ENCODE data around the gene TREML4. TPM values are rescaled to one million over a fixed set of nuclear protein-coding genes. Genes with fewer than 3 reads are reported as not detected.

The TREML4 gene
- total RNA-seq, 1 donor from 2014 or later = not detected

DNA sequence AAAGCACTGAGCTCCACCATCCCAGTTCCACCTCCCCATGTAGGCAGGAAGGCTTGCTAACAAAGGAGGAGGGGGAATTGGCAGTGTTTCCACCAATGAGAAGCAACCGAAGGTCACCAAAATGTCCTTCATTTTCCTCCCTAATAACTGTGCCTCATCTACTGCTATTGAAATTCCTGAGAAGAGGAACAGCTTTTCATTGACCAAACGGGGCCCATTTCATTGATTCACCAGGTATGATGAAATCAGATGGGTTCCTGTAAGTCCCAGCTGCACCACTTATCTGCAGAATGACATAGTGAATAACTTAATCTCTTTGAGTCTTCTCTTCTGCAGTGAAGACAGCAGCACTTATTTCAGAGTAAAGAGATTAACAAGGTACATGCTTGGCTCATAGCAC lies 41.0 kb downstream of the TREML4 start:
- intact Hi-C loops (cut with micrococcal nuclease) = no loop called here

DNA sequence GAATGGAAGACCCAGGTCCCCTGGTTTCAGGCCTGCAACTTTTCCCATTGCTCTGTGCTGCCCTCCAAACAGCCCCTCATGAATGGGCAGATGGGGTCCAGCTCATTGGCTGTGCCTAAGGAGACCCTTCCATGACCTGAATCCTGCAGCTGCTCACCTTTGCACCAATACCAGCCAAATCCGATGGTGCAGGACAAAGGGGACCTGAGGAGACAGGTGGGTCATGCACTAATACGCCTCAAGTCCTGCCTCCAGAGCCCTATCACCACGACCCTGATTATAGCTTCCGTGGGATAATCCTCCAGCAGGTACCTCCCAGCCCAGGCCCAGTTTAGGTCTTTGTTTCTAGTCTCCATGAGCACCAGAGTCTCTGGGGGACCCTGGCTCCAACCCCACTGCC lies 41.6 kb downstream of the TREML4 start:
- Mint-ChIP-seq H3K9me3 (no peaks in the 10 kb centered on the region), H3K27ac (no peak overlapping the region), H3K4me3 (no peak overlapping the region), H3K36me3 (ENCODE audit: low read depth) (peaks cover 1% of the 10 kb centered on the region), H3K4me1 (ENCODE audit: low read depth) (peaks cover 10% of the 10 kb centered on the region), H3K27me3 (ENCODE audit: insufficient read depth) (peaks cover 2% of the 10 kb centered on the region)
- intact Hi-C loops (cut with micrococcal nuclease) = no loop called here
- DNase-seq (ENCODE audit: low spot score) = no peak

More for the DNA sequence above, 41.0 kb downstream of the TREML4 start:
- no peaks in the 10 kb centered on the region for H3K9me3 Mint-ChIP-seq
- DNase-seq (ENCODE audit: low spot score) = no peak
- peaks cover 2% of the 10 kb centered on the region for H3K27me3 Mint-ChIP-seq (ENCODE audit: insufficient read depth)
- H3K4me1 Mint-ChIP-seq (ENCODE audit: low read depth) = peaks cover 10% of the 10 kb centered on the region
- peaks cover 1% of the 10 kb centered on the region for H3K36me3 Mint-ChIP-seq (ENCODE audit: low read depth)
- no peak overlapping the region for H3K4me3 Mint-ChIP-seq
- no peak overlapping the region for H3K27ac Mint-ChIP-seq

- no peak for DNase-seq (ENCODE audit: low spot score)
- intact Hi-C loops (cut with micrococcal nuclease) = no loop called here
- Mint-ChIP-seq H3K36me3 (ENCODE audit: low read depth) (peaks cover 1% of the 10 kb centered on the region), H3K27ac (peak overlapping the region; percentile 41), H3K27me3 (ENCODE audit: insufficient read depth) (peaks cover 8% of the 10 kb centered on the region), H3K4me3 (no peak overlapping the region), H3K4me1 (ENCODE audit: low read depth) (peaks cover 10% of the 10 kb centered on the region), H3K9me3 (no peaks in the 10 kb centered on the region)
Observed at GRCh38 chr6:41271901-41272395, 43.8 kb downstream of the TREML4 start.

DNA sequence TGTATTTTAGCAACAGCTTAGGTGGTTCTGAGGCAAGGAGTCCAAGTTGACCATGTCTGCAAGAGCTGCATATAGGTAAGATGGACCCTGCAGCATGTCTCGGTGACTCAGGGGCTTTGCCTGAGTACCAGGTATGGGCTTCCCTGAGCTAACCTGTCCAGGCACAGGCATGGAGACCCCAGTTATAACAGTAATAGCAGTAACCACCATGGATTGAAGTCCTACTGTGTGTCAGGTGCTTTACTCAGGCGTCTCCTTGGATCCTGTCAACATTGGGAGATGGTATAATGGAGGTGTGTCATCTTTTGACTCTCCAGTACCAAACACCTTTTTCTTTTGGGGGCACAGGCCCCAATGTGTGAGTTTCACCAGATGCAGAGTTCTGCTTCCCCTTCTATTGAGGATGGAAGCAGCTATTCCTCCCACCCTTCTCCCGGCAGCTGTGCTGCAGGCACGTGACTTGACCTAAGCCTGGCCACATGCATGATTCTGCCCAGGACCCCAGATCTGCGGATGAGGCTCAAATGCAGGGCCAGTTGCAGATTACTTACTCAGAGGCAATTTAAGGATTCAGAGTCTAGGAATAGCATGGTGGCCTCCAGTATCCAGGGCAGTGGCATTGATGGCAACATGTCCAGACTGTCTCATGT lies 44.6 kb downstream of the TREML4 start:
- Mint-ChIP-seq H3K27me3 (ENCODE audit: insufficient read depth) (peaks cover 9% of the 10 kb centered on the region), H3K4me1 (ENCODE audit: low read depth) (peaks cover 10% of the 10 kb centered on the region), H3K27ac (no peak overlapping the region), H3K36me3 (ENCODE audit: low read depth) (peaks cover 1% of the 10 kb centered on the region), H3K9me3 (no peaks in the 10 kb centered on the region), H3K4me3 (no peak overlapping the region)
- no peak for DNase-seq (ENCODE audit: low spot score)
- intact Hi-C loops (cut with micrococcal nuclease) = no loop called here

- DNase-seq (ENCODE audit: low spot score) = no peak
- H3K4me1 Mint-ChIP-seq (ENCODE audit: low read depth) = peaks cover 11% of the 10 kb centered on the region
- H3K36me3 Mint-ChIP-seq (ENCODE audit: low read depth) = peaks cover 1% of the 10 kb centered on the region
- H3K27me3 Mint-ChIP-seq (ENCODE audit: insufficient read depth) = peaks cover 10% of the 10 kb centered on the region
- no peak overlapping the region for H3K27ac Mint-ChIP-seq
- no peak overlapping the region for H3K4me3 Mint-ChIP-seq
- intact Hi-C loops (cut with micrococcal nuclease) = no loop called here
- no peaks in the 10 kb centered on the region for H3K9me3 Mint-ChIP-seq
Observed at GRCh38 chr6:41273714-41274113, 45.6 kb downstream of the TREML4 start.

DNA sequence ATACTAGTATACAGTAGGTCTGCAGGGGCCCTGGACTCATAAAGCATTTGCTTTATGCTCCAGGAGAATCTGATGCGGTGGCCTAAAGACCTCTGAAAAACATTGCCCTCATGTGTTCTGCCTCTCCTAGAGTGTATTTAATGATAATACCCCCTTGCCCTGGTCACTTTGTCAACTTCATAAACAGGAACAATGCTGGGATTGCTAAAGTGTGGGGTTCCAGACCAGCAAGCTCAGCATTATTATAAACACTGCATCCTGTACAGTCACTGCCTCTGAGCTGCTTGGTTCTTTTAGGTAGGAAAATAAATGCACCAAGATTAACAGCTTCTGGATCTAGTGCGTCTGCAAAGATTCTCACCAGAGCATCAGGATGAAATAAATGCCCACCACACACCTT lies 46.1 kb downstream of the TREML4 start:
- intact Hi-C loops (cut with micrococcal nuclease) = no loop called here

GRCh38 chr6:41275489-41275888 lies 47.3 kb downstream of the TREML4 start:
- no peak overlapping the region for H3K4me3 Mint-ChIP-seq
- H3K9me3 Mint-ChIP-seq = no peaks in the 10 kb centered on the region
- peaks cover 19% of the 10 kb centered on the region for H3K4me1 Mint-ChIP-seq (ENCODE audit: low read depth)
- H3K27me3 Mint-ChIP-seq (ENCODE audit: insufficient read depth) = peaks cover 13% of the 10 kb centered on the region
- no peak overlapping the region for H3K27ac Mint-ChIP-seq
- H3K36me3 Mint-ChIP-seq (ENCODE audit: low read depth) = peaks cover 1% of the 10 kb centered on the region
- no peak for DNase-seq (ENCODE audit: low spot score)
- intact Hi-C loops (cut with micrococcal nuclease) = no loop called here

More for the DNA sequence above, 46.1 kb downstream of the TREML4 start:
- peaks cover 16% of the 10 kb centered on the region for H3K4me1 Mint-ChIP-seq (ENCODE audit: low read depth)
- no peak overlapping the region for H3K27ac Mint-ChIP-seq
- no peak for DNase-seq (ENCODE audit: low spot score)
- H3K27me3 Mint-ChIP-seq (ENCODE audit: insufficient read depth) = peaks cover 13% of the 10 kb centered on the region
- peaks cover 1% of the 10 kb centered on the region for H3K36me3 Mint-ChIP-seq (ENCODE audit: low read depth)
- H3K4me3 Mint-ChIP-seq = no peak overlapping the region
- no peaks in the 10 kb centered on the region for H3K9me3 Mint-ChIP-seq

DNA sequence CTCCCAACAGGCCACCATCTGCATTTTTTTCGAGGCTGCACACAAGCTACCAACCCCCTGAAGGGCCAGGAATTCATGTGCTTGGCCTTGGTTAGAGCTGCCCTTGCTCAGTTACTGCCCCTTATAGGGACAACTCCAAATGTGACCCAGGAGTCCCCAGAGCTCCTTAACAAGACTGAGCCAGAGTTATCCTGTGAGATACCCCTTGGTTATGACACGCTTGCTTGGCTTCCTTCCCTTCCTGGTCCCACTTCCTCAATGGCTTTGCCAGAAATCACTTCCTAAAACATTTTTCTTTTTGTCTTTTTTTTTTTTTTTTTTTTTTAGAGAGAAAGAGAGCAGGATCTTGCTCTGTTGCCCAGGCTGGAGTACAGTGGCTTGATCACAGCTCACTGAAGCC lies 49.5 kb downstream of the TREML4 start:
- peaks cover 15% of the 10 kb centered on the region for H3K27me3 Mint-ChIP-seq (ENCODE audit: insufficient read depth)
- DNase-seq (ENCODE audit: low spot score) = no peak
- no peak overlapping the region for H3K27ac Mint-ChIP-seq
- H3K4me3 Mint-ChIP-seq = no peak overlapping the region
- peaks cover 2% of the 10 kb centered on the region for H3K9me3 Mint-ChIP-seq
- no peaks in the 10 kb centered on the region for H3K36me3 Mint-ChIP-seq (ENCODE audit: low read depth)
- intact Hi-C loops (cut with micrococcal nuclease) = no loop called here
- H3K4me1 Mint-ChIP-seq (ENCODE audit: low read depth) = peaks cover 10% of the 10 kb centered on the region

DNA sequence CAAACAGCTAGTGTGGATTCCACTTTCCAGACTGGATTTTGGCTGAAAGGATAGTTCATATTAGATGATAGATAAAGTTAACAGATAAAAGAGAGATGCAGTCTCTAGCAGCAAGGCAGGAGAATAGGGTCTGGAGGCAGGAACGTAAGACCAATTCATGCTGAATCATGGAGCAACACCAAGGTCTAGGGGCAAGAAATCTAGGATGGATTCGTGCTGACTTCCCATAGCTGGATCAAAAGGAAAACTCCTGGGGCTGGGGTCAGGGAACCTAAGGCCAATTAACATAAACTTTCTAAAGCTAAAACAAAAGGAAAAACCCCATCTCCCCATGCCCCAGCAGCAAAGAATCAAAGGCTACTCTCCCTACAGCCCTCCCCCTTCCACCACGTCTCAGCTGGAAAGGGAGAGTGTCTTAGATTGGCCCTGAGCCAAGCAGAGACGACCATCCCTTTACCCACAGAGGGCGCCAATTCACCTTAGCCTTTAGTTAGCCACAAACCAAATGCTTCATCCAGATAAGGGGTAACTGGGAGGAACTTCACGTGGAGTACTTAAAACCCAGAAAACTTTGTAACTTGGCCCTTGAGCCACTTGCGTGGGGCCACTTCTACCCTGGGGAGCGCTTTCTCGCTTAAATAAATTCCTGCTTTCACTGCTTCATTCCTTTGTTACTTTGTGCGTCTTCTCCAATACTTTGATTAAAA lies 50.7 kb downstream of the TREML4 start:
- Mint-ChIP-seq H3K4me3 (no peak overlapping the region), H3K27ac (no peak overlapping the region), H3K36me3 (ENCODE audit: low read depth) (peaks cover 2% of the 10 kb centered on the region), H3K27me3 (ENCODE audit: insufficient read depth) (peaks cover 19% of the 10 kb centered on the region), H3K9me3 (peaks cover 6% of the 10 kb centered on the region), H3K4me1 (ENCODE audit: low read depth) (peaks cover 13% of the 10 kb centered on the region)
- DNase-seq (ENCODE audit: low spot score) = peak; percentile 45
- intact Hi-C loops (cut with micrococcal nuclease) = loop anchor here (1.0 kb wide), 1 partner anchor 39 kb away; no protein-coding TSS in a partner anchor

DNA sequence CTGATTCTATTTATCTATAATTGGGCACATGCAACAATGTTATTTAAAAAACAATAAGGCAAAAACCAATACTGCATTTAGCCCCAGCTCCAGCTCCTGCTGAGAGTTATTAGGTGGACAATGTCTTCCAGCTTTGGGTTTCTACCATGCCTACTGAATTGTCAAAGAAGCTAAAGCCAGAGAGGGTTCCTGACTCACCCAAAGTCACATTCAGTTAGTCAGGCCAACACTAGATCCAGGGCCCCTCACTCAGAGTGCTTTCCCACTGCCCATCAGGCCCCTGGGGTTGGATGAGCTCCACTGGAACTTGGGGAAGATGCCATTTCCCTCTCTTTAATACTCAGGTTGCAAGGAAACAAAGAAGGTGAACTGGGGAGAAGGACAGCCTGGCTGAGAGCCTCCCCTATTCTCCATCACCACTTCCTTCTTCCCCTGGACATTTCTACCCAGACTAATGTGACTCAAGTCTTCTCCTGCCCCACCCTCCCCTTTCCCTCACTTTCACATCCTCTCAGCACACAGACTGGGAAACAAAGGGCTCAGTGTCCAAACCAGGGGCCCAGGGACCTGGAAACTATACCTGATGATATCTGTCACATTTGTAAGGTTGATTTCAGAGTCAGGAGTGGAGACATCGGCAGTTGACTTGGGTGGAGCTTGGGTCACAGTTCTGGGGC lies 52.4 kb downstream of the TREML4 start:
- Mint-ChIP-seq H3K36me3 (ENCODE audit: low read depth) (peaks cover 2% of the 10 kb centered on the region), H3K4me3 (no peak overlapping the region), H3K27ac (no peak overlapping the region), H3K27me3 (ENCODE audit: insufficient read depth) (peaks cover 21% of the 10 kb centered on the region), H3K4me1 (ENCODE audit: low read depth) (peaks cover 14% of the 10 kb centered on the region), H3K9me3 (peaks cover 6% of the 10 kb centered on the region)
- intact Hi-C loops (cut with micrococcal nuclease) = no loop called here
- no peak for DNase-seq (ENCODE audit: low spot score)

DNA sequence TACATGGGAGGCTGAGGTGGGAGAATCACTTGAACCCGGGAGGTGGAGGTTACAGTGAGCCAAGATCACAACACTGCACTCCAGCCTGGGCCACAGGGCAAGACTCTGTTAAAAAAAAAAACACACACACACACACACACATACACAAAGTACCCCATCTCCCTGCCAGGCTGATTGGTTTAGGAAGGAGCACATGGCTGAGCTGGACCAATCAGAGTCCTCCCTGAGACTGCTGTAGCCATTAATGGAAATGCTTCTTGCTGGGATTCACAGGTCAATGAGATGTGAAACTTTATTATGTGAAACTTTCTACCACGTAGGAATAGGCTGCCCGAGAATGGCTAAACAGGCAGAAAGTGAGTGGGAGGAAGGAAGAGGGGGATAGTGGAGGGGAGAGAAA lies 55.5 kb downstream of the TREML4 start:
- no peak overlapping the region for H3K4me3 Mint-ChIP-seq
- no peak for DNase-seq (ENCODE audit: low spot score)
- peaks cover 20% of the 10 kb centered on the region for H3K4me1 Mint-ChIP-seq (ENCODE audit: low read depth)
- intact Hi-C loops (cut with micrococcal nuclease) = no loop called here
- peaks cover 6% of the 10 kb centered on the region for H3K36me3 Mint-ChIP-seq (ENCODE audit: low read depth)
- no peak overlapping the region for H3K27ac Mint-ChIP-seq
- peaks cover 22% of the 10 kb centered on the region for H3K27me3 Mint-ChIP-seq (ENCODE audit: insufficient read depth)
- peaks cover 6% of the 10 kb centered on the region for H3K9me3 Mint-ChIP-seq

- intact Hi-C loops (cut with micrococcal nuclease) = no loop called here
- Mint-ChIP-seq H3K4me1 (ENCODE audit: low read depth) (peaks cover 10% of the 10 kb centered on the region), H3K27me3 (ENCODE audit: insufficient read depth) (peaks cover 20% of the 10 kb centered on the region), H3K4me3 (no peak overlapping the region), H3K27ac (no peak overlapping the region), H3K9me3 (peaks cover 6% of the 10 kb centered on the region), H3K36me3 (ENCODE audit: low read depth) (peaks cover 6% of the 10 kb centered on the region)
- DNase-seq (ENCODE audit: low spot score) = no peak
Observed at GRCh38 chr6:41284726-41285125, 56.6 kb downstream of the TREML4 start.

All from activated T-helper 1 cell treated with anti-CD3 and anti-CD28 coated beads, Interleukin-12 subunit alpha, Interleukin-12 subunit beta, Interleukin-2, Interleukin-4 antibody, amounts not matched to agents 30 ng/mL and 10 ng/mL and 1 ng/mL, durations not matched to agents 14 hours and 24 hours and 36 hours (primary cell).